Measurements from ENCODE around the gene LIPC.

LIPC gene

DNA sequence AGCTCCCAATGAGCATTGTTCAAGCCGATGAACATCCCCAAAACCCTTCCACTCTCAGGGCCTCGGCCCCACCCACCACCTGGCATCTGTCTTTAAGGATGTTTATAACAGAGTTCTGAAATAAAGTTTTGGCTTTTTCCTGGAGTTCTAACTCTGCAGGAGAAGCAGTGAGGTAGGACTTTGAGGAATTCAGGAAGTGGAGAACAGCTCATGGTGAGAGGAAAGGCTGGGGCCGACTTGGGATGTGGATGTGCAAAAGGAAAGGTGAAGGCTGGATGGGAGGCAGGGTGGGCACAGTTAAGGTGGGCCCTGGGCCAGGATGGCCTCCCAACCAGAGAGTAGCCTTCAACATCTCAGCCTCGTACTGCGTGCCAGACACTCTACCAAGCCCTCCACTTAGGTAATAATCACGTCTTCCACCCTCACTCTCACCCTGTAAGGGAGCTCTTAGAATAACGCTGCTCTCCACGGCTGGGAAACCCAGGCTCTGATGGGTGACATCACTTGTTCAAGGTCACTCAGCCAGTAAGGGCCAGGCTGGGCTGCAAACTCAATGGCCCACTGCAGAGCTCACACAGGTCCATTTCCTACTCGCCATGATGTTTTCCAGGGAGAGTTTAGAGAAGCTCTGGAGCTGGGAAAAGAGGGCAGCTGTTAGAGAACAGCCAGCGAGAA lies 28.5 kb downstream of the LIPC start:
- DNase-seq = no peak

DNA sequence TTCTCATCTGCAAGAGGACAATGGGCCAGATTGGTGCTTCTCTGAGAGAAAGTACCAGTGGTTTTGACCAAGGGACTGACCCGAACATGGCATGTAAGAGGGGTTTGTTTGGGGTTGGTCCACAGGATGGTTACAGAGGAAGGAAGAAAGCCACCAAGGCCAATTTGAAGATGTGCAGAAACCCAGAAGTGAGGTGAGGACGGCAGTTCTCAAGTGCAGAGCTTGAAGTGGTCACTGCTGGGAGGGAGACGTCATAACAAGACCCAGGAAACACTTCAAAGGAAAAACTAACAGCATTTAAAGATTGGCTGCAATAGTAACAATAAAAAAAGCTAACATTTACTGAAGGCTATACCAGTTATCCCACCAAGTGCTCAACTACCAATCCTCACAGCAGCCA lies 29.1 kb downstream of the LIPC start:
- no peak for DNase-seq

DNA sequence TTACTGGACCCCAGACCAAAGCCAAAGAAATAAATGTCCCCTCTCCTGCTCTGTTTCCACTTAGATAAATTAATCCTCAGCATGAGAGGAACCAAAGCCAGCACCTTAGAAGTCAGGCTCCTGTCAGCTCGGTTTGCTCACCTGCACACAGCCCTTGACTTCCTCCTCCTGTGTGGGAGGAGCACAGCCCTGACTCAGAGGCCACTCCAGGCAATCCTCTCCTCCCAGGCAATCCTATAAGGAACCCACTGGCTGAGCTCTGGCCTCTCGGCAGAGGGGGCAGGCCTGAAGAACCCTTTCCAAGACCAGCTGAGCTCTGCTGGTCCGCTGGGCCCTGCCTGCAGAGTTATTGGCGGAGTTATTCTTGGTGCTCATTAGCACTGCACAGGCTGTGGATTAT lies 30.8 kb downstream of the LIPC start:
- DNase-seq = no peak

DNA sequence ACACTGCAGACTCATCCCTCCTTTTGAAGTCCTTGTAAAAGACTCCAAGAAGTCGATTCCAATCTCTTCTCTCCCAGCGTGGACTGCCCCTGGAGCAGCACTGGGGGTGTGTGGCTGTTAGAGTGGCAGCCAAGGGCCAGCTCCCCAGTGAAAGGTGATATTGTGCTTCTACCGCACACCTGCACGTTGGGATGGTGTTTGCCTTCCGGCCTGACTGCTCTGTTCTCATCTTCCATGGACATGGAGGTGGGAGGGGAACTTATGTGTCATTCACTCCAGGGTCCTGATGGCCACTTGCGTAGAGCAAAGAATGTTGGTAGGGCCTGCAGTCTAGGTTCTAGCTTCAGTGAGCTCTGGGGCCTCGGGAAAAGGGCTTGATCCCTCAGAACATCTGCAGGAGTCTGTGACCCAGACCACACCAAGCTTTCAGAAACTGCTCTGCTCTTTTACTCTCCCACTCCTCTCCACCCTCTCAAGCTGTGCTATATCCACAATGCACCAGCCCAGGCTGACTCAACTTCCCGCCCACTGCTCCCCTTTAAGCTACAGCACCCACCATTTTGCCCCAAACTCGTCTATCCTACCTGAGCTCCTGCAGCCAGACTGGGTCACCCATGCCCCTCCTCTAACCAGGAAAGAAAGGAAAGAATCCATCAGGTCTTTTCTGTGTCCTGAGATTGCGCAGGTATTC lies 31.3 kb downstream of the LIPC start:
- peak in 1 of 2 donors; percentile 12 for DNase-seq

DNA sequence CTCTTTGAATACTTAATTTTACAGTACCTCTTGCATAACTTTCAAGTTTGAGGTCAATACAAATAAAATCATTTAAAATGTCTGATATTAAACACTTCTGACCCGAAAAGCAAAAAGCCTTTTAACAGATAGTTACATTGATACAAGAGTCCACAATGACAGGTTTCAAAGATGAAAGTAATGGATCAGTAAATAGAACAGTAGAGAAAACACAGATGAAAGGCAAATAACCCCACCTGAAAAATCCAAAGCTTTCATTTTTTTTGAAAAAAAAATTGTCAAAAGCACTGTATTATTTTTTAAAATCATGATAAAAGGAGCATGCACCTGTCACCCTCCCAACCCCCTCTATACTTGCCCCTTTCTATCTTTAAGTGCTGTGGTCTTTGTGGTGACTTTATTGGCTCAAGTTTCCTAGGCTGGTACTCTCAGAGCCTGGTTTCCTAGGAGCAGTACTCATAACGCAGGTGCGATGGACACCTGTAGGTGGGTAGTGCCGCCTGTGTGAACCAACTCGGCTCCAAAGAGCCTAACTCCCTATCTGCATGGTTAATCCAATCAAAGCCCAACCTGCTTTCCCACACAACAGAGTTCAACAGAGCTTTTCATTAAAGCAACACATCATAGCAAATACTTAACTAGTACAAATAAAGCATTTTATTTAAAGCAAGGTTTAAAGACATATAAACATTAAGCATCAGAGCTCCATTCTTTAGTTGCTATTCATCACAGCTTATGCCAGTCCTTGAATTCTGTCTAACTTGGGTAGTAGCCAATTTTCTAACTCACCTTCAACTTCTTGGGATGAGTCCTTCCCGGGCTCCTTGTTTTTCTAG lies 32.2 kb downstream of the LIPC start:
- DNase-seq = no peak

DNA sequence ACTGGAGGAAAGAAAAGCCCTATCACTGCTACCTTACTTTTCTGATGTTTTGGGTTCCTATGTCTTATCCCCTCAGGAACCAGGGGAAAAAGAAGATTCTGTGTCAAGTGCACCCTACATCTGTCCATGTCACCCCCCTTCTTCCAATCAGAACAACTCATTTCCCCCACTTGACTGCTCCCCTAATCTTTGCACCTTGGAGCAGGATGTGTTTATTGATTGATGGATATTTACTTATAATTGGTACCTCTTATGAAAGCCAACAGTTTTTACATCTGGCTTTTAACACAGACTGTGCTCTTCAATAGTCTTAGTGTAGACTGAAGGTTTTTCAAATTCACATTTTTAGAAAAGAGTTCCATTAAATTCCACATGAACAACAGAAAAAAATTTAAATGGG lies 33.3 kb downstream of the LIPC start:
- DNase-seq = no peak

DNA sequence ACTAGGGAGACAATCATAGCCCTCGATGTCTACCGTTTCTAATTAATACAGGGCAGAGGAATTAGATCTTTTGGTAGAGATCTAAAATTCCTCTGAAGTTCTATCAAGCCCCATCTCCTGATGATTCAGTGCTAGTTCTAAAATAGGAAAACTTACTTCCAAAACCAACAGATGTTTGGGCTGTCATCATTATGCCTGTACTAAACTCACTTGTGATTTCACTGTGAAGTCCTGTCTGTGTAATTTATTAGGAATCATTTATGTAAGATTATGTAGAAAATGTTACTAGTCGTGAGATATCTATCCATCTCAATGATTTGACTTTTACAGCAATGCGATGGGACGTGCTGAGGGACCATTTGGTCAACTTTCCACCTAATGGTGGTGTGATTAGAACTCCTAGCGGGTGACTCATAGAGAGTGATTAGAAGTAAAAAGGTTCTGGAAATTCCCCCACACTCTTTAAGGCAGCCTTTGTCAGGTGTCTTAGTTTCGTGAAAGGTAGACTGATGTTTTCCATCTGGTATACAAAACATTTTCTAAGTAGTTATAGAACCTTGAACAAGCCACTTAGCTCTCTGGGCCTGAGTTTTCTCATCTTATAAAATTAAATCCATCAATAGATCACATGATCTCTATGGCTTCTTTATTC lies 34.2 kb downstream of the LIPC start:
- DNase-seq = no peak

DNA sequence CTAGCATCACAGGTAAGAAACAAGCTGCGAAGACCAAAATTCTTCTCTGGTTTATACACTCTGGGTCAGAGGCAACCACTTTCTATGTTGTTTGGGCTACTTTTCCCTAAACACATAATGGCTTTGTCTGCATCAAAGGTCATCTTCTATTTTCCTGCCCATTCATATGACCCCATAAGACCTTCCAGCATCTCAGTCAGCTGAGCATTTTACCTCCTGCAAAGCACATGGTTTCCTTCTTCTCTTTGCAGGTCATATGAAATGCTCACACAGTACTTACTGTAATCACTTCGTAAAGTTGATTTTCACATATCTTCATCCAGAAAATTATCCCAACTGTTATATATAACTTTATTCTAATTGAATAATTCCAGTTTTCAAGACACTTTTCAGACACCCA lies 34.8 kb downstream of the LIPC start:
- no peak for DNase-seq

DNA sequence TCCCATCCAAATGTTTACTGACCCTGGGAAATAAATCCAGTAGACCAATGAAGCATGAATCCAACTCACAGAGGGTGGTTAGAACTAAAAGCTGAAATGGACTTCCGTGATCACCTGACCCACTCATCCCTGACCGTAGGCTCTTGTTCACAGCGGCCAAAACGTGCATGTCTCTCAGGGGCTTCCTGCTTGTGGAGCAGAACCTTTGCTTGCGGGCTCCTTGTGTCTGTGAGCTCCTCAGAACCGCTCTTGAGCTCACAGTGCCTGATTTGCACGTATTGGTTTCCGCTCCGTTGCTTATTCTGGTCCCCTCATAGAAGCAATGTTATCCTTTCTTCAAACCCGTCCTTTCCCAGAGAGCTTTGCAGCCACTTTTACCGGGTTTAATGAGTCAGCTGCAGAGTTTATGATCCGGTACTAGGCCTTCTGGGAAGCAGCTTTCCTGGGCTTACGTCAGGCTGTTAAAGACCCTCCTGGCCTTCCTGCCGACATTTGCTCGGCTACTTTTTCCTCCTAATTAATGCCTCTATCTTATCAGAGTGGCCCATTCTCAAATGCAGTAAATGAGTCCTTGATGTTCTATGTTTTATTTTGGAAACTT lies 35.4 kb downstream of the LIPC start:
- no peak for DNase-seq

DNA sequence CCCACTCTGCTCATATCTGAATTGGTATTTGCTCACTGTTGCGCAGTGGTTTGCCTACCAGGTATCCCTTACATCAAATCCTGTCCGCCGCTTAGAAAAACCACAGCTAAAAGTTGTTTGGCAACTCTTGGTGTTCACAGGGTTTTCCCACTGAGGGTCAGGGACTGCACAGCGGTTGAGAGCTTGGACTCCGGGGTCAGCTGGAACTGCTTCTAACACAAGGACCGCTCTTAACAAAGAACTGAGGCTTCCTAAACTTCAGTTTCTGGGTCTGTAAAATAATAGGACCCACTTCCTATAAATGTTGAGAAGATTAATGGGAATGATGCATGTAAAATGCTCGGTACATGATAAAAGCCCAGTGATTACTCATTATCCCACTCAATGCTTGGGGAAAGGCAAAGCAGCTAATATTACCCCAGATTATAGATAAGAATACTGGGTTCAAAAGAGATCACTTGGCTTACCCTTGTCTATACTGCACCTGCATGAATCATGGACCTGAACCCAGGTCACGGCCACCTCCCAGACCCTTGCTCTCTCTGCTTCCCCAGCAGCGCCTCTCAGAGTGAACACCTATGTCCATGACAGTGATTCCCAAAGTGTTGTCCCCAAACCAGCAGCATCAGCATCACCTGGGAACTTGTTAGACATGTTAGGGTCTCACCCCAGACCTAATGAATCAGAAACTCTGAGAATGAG lies 36.1 kb downstream of the LIPC start:
- DNase-seq = no peak

DNA sequence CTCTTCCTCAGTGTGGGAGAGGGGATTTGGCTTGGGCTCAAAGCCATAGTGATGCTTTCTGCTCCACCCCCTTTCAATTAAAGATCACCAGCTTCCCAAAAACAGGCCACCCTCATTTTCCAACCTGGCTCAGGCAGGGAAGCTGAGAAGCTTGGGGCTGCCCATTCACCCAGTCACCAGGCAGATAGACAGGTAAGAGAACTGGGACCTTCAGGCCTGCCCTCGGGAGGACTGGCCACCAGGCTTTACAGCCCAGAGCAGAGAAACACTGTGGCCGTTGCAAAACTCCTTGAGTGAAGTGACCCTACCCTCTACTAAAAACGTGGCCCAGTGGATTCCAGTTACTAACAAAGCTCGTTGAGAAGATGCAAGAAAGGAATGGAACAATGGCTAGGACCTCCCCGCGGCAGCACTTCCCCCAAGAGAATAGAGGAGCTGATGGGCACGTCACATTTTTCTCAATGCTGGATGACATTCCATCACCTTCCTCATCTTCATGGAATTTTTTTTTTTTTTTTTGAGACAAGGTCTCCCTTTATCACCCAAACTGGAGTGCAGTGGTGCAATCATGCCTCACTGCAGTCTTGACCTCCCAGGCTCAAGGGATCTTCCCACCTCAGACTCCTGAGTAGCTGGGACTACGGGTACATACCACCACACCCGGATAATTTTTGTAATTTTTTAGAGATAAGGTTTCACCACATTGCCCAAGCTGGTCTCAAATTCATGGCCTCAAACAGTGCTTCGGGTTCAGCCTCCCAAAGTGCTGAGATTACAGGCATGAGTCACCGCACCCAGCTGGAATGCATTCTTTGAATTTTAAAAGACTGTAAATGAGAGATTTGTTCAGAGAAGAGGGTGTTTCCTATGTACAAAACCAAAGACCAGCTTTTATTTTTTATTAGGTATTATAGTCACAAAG lies 37.9 kb downstream of the LIPC start:
- DNase-seq = no peak

DNA sequence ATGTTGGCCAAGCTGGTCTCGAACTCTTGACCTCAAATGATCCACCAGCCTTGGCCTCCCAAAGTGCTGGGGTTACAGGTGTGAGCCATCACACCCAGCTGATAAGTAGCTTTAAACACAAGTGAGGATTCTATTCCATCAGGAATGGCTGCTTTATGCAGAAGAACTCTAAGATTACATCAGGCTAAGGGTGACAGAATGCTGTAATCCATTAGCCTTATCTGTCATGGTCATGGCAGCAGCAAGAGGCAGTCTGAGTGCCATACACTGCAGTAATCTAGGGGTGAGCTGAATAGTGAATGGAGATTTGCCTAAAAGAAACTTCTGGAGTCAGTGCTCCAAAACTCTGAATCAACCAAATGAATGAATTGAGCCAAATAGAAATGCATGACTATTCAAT lies 39.6 kb downstream of the LIPC start:
- DNase-seq = no peak

DNA sequence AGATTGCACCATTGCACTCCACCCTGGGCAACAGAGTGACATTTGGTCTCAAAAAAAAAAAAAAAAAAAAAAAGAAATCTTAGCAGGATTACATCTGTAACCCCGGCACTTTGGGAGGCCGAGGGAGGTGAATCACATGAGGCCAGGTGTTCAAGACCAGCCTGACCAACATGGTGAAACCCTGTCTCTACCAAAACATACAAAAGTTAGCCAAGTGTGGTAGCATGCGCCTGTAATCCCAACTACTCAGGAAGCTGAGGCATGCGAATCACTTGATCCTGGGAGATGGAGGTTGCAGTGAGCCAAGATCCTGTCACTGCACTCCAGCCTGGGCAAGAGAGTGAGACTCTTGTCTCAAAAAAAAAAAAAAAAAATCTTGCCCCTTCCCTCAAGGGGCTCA lies 40.4 kb downstream of the LIPC start:
- DNase-seq = no peak

DNA sequence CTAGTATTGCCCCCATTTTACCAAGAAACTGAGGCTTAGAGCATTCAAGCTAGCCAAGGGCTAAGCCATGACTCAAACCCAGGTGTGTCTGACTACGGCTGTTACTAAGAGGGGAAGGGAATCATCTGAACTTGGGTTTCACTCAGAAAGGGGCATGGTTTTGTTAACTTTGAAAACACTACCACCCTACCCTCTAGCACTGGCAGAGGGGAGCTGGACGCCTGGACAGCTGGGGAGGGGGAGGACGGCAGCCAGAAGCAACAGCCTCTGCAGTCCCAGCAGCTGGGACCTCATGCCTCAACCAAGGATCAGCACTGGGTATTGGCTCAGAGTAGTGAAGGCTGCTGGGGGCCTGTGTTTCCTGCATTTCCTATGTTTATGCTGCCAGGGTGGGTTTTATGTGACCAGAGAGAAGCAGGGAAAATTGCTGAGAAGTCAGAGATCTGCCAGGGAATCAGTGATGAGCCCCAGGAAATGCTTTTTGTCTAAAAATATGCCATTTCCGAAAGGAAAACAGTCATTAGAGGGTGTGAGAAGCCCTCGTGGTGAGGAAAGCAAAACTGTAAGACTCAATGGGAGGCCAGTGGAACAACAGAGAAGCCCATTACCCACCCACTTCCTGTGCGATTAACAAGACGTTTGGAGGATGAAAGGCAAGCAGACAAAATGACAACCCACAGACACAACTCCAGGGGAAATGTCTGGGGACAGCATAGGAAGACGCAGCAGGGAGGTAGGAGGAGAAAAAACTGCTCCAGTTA lies 41.2 kb downstream of the LIPC start:
- DNase-seq = peak; percentile 24 to 35

DNA sequence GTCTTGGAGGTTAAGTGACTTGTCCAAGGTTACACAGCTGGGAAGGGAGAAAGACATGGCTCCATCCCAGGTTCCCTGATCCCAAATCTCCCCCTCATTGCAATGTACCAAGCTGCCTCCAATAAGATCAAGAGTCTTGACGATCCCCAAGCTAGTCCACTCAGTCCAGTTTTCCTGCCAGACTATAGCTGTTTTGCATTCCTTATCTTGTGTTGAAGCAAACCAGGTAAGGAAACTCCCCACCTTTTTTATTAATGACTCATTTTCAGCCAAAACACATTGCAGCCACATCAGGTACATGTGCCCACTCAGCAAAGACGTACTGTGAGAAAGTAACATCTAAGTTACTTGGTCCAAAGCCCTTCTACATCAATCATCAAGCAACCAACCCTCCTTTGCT lies 41.9 kb downstream of the LIPC start:
- no peak for DNase-seq

DNA sequence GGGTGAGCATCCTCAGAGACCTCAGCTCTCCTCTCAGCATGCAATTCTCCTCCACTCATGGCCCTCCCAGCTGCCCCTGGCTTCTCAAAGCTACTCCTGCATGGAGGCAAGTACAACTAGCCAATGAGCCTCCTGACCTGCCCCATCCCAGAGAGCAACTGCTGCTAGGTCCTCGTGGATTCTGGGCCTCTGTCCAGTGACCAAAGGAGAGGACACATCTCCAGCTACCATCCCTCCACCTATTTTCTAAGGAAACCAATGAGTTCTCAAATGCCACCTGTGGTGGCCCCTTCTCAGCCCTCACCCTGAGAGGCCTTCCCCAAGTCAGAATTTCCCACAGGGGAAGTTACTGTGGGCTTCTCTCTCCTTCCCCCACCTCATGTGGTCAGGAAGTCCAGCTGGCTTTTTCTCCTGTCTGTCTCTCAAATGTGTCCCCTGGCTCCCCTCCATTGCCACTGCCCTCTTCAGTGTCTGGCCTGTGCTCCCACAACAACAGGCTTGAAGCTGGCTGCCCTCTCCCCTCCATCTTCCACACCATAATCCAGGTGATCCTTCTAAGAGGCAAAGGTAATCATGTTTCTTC lies 43.0 kb downstream of the LIPC start:
- DNase-seq = no peak

DNA sequence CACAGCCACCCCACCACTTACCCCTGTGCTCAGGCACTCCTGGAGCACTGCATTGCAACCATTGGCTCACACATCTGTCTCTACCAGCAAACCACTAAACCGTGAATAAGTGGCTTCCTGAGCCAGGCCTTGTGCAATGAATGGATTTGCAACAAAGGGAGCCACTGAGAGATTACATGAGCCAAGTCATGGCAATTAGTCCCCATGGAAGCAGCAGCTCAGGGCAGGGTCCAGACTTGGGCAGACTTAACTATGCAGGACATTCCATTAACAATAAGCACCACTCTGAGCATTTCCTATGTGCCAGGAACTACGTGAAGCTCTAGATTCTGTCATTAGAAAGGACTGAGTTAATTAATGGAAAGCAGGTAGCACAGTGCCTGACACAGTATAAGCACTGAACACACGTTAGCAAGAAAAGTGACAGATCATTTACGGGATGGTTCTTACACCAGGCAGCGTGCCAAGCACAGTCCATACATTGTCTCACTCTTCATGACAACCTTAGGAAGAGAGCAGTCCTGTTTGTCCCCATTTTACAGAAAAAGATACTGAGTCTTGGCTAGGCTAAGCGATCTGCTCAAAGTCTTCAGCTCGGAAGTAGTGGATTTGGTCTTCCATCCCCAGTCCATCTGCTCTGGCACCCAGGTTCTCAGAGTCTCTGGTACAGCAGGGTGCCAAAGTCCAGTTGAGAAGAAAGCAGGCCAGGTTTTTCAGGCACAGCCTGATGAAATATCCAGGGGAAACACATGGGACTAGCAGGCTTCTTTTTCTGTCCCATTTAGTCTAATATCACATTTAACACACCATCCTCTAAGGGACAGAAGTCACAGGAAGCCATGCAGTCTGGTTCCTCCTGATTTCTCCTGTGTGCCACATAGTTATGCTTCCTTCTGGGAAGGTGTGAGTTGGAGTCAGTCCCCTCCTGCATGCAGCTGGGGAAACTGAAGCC lies 44.1 kb downstream of the LIPC start:
- no peak for DNase-seq

DNA sequence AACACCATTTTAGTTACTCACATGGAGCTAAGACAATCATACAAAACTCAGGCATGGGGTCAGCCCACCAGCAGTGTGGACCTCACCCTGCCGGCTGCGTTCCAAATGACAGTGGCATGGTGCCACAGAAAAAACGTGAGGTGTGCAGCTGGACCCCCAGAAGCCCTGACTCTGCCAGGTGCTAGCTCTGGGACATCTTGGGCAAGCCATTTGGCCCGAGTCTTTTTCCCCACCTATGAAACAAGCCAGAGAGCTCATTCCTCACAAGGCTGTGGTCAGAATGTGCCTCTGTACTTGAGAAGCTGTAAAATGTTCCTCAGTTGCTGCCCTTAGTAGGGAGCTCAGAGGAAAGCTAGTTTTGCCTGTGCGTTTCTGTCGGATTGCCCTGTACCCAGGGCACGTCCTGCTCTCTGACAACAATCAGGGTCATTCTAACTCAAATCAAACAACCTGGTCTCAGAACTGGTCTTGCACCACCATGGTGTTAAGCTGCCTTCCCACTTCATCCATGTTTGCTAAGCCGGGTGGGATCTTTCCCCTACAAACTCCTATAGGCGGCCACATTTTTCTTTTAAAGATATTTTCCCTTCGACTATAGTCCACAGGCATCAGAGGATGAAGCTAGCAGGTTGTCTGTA lies 44.9 kb downstream of the LIPC start:
- no peak for DNase-seq
